ENCODE results near the gene POT1. TPM values are rescaled to one million over a fixed set of nuclear protein-coding genes. Genes with fewer than 3 reads are reported as not detected.

POT1 gene
- total RNA-seq, 1 experiment from 2014 or later: 24.1 TPM

DNA sequence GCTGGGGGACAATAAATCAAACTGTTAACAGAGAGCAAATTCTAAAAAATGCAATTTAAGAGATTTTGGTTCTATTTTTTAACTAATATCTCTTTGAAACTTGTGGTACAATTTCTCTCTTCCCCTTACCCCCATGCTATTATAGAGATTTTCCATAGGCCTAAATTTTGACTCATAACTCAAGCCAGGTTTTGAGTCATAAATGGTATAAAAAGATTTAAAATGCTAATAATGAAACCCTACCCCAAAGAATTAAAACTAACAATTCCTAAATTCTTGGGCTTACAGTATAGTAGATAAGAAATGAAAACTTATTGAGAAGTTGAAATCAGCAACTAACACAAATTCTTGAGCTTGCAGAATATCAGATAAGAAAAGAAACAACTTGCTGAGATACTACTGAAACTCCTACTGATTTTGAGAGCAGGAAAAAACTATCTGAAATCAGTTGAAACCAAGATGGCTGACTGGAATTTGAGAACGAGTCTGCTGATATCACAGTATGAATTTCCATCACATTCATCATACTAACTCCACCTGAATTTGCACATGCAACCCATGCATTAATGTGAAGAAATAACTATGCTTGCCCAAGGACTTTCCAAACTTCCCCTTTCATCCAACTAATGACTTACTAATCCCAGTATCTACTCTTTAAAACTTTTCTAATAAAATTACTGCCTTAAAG lies 36.3 kb downstream of the POT1 start:
- no TSS peak for BruUV-seq (replicated peaks)
- Mint-ChIP-seq H3K9me3 (ENCODE audit: unreplicated experiment) (no peaks in the 10 kb centered on the region), H3K4me3 (ENCODE audit: unreplicated experiment) (no peak overlapping the region), H3K27me3 (ENCODE audit: insufficient read depth, unreplicated experiment) (no peaks in the 10 kb centered on the region), H3K4me1 (ENCODE audit: insufficient read depth, unreplicated experiment) (no peaks in the 10 kb centered on the region), H3K27ac (ENCODE audit: low read depth, unreplicated experiment) (no peak overlapping the region), H3K36me3 (ENCODE audit: insufficient read depth, unreplicated experiment) (peaks cover 20% of the 10 kb centered on the region)
- DNase-seq (ENCODE audit: unreplicated experiment): no peak
- CTCF ChIA-PET: interaction anchor here (0.6 to 0.7 kb wide), 2 partner anchors 27 to 567 kb away, joined by 3 read pairs; no protein-coding TSS in a partner anchor
- TF ChIP-seq, protein P1, sequence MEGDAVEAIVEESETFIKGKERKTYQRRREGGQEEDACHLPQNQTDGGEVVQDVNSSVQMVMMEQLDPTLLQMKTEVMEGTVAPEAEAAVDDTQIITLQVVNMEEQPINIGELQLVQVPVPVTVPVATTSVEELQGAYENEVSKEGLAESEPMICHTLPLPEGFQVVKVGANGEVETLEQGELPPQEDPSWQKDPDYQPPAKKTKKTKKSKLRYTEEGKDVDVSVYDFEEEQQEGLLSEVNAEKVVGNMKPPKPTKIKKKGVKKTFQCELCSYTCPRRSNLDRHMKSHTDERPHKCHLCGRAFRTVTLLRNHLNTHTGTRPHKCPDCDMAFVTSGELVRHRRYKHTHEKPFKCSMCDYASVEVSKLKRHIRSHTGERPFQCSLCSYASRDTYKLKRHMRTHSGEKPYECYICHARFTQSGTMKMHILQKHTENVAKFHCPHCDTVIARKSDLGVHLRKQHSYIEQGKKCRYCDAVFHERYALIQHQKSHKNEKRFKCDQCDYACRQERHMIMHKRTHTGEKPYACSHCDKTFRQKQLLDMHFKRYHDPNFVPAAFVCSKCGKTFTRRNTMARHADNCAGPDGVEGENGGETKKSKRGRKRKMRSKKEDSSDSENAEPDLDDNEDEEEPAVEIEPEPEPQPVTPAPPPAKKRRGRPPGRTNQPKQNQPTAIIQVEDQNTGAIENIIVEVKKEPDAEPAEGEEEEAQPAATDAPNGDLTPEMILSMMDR (IDR thresholded peaks at IDR 0.05; ENCODE audit: unreplicated experiment): no peak
- POLR2A ChIA-PET: interaction anchor here (0.9 kb wide), 1 partner anchor 12 kb away, joined by 5 read pairs; no protein-coding TSS in a partner anchor
- intact Hi-C loops (cut with micrococcal nuclease): no loop called here

DNA sequence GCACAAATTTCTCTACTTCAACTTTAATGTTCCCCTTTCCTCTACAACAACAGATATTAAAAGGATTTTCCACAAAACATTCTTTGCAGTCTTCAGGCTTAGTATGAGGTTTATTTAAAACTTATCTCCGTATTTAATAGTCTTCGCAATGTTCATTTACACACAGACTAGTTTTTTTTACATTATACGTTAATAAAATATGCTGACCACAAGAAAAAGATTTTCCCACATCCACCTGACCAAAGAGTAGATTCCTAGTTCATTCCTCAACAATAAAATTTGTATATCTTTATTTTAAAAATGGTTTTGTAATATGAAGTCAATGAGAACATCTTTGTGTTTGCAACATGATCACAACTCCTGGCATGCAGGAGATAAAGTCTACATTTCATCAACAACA lies 42.4 kb downstream of the POT1 start:
- no TSS peak for BruUV-seq (replicated peaks)
- intact Hi-C loops (cut with micrococcal nuclease): no loop called here

DNA sequence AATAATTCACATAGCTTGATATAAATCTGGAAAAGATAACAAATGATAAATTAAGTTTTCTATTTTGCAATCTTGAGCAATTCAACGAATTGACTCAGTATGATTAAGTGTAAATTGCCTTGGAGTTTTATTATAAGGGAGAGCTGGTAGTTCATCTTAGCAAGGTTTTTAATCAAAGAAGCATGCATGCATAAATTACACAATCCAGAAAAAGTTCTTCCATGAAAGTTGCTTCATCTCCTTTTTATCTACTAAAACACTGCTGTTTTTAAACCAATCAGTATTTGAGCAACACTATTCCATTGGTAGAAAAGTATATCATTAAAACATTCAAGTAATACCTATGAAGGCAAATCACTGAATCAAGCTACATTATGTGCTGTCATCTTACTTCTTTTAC lies 47.6 kb downstream of the POT1 start:
- DNase-seq (ENCODE audit: unreplicated experiment): no peak
- ChIA-PET CTCF (no interaction called here), POLR2A (interaction anchor here (1.1 to 1.6 kb wide), 3 partner anchors 11 to 47 kb away, joined by 3 to 5 read pairs (median 4); partner anchors contain the start of gene POT1)
- no peak overlapping the region for H3K4me3 Mint-ChIP-seq (ENCODE audit: unreplicated experiment)
- TF ChIP-seq, protein P1 (IDR thresholded peaks at IDR 0.05; ENCODE audit: unreplicated experiment): no peak
- no peak overlapping the region for H3K27ac Mint-ChIP-seq (ENCODE audit: low read depth, unreplicated experiment)
- no peaks in the 10 kb centered on the region for H3K4me1 Mint-ChIP-seq (ENCODE audit: insufficient read depth, unreplicated experiment)
- H3K36me3 Mint-ChIP-seq (ENCODE audit: insufficient read depth, unreplicated experiment): peaks cover 6% of the 10 kb centered on the region
- H3K27me3 Mint-ChIP-seq (ENCODE audit: insufficient read depth, unreplicated experiment): no peaks in the 10 kb centered on the region
- BruUV-seq (replicated peaks): no TSS peak
- intact Hi-C loops (cut with micrococcal nuclease): no loop called here
- no peaks in the 10 kb centered on the region for H3K9me3 Mint-ChIP-seq (ENCODE audit: unreplicated experiment)

More for the DNA sequence above, 42.4 kb downstream of the POT1 start:
- Mint-ChIP-seq H3K36me3 (ENCODE audit: insufficient read depth, unreplicated experiment) (peaks cover 10% of the 10 kb centered on the region), H3K4me1 (ENCODE audit: insufficient read depth, unreplicated experiment) (no peaks in the 10 kb centered on the region), H3K4me3 (ENCODE audit: unreplicated experiment) (no peak overlapping the region), H3K27ac (ENCODE audit: low read depth, unreplicated experiment) (no peak overlapping the region), H3K27me3 (ENCODE audit: insufficient read depth, unreplicated experiment) (no peaks in the 10 kb centered on the region), H3K9me3 (ENCODE audit: unreplicated experiment) (no peaks in the 10 kb centered on the region)
- DNase-seq (ENCODE audit: unreplicated experiment): no peak
- CTCF ChIA-PET: no interaction called here
- TF ChIP-seq, protein P1 (IDR thresholded peaks at IDR 0.05; ENCODE audit: unreplicated experiment): no peak
- POLR2A ChIA-PET: no interaction called here

DNA sequence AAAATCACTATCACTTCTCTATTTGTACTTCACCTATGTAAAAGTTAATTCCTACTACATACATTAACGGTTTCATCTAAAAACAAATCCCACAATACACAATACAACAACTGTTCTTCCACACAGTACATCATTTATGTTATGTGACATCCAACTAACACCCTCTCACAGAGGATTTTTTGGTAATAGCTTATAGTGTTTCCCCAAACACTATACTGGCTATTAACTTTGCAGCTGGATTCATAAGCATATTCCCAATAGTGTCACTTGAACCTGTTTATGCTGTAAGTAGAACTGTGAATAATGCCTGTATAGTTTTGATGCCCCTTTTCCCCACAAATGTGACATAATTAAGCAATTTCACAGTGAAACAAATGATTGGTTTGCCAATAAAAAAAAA lies 49.9 kb downstream of the POT1 start:
- ChIA-PET CTCF (no interaction called here), POLR2A (no interaction called here)
- no peak for DNase-seq (ENCODE audit: unreplicated experiment)
- Mint-ChIP-seq H3K4me1 (ENCODE audit: insufficient read depth, unreplicated experiment) (no peaks in the 10 kb centered on the region), H3K27ac (ENCODE audit: low read depth, unreplicated experiment) (no peak overlapping the region), H3K9me3 (ENCODE audit: unreplicated experiment) (no peaks in the 10 kb centered on the region), H3K36me3 (ENCODE audit: insufficient read depth, unreplicated experiment) (peaks cover 6% of the 10 kb centered on the region), H3K4me3 (ENCODE audit: unreplicated experiment) (no peak overlapping the region), H3K27me3 (ENCODE audit: insufficient read depth, unreplicated experiment) (no peaks in the 10 kb centered on the region)
- intact Hi-C loops (cut with micrococcal nuclease): no loop called here
- TF ChIP-seq, protein P1 (IDR thresholded peaks at IDR 0.05; ENCODE audit: unreplicated experiment): no peak
- BruUV-seq (replicated peaks): no TSS peak

Data from MCF 10A (cell line).